CD14-positive monocyte (primary cell): ENCODE results near the gene SLFN13. TPM values are rescaled to one million over a fixed set of nuclear protein-coding genes. Genes with fewer than 3 reads are reported as not detected.

ENCODE experiments used
- DNase-seq, 3 donors: peaks; one replicate each; pipeline ENCODE4 v3.0.0-alpha.2; 2011 to 2022
- H2AFZ ChIP-seq: 2 replicates; pipeline ENCODE4 v1.6.0; 2012; ENCODE audit warnings: mild to moderate bottlenecking, low read depth, low read length, inconsistent platforms; ENCODE audit not compliant: insufficient read depth, poor library complexity, severe bottlenecking
- H3K27ac ChIP-seq, 2 donors: 1 replicate in 1 of 2; 2 replicates in 1 of 2; pipeline ENCODE4 v1.5.1; 2012 to 2013; ENCODE audit warnings: low read length in 2 of 2, control low read depth in 1 of 2, inconsistent platforms in 1 of 2, low read depth in 1 of 2, mild to moderate bottlenecking in 1 of 2
- H3K27me3 ChIP-seq, 2 donors: one replicate each; pipeline versions ENCODE4 v1.6.0 to v1.6.1; 2011 to 2013; ENCODE audit warnings: low read length in 2 of 2; ENCODE audit not compliant: control insufficient read depth in 2 of 2, insufficient read depth in 2 of 2
- H3K36me3 ChIP-seq, 2 donors: replicated peaks in 1 of 2; 1 replicate in 1 of 2; 2 replicates in 1 of 2; pipeline versions ENCODE4 v1.5.1 to v1.6.1; 2012 to 2013; ENCODE audit warnings: low read length in 2 of 2, control low read depth in 1 of 2, inconsistent platforms in 1 of 2, mild to moderate bottlenecking in 1 of 2; ENCODE audit not compliant: insufficient read depth in 2 of 2, control insufficient read depth in 1 of 2
- H3K4me1 ChIP-seq, 2 donors: 1 replicate in 1 of 2; 2 replicates in 1 of 2; pipeline versions ENCODE4 v1.5.1 to v1.6.1; 2012 to 2013; ENCODE audit warnings: low read length in 2 of 2, control low read depth in 1 of 2, inconsistent platforms in 1 of 2, mild to moderate bottlenecking in 1 of 2, moderate library complexity in 1 of 2; ENCODE audit not compliant: insufficient read depth in 2 of 2, control insufficient read depth in 1 of 2
- H3K4me2 ChIP-seq: replicated peaks from 2 replicates; pipeline ENCODE3; 2012; ENCODE audit warnings: low read length, moderate library complexity, mild to moderate bottlenecking; ENCODE audit not compliant: poor library complexity, severe bottlenecking; ENCODE audit errors: extremely low read depth
- H3K4me3 ChIP-seq, 3 experiments: fragments of 200-600 bp in 1 of 3; sonication (generic) in 1 of 3; replicated peaks in 1 of 3; 1 replicate in 2 of 3; 2 replicates in 1 of 3; pipeline ENCODE4 v1.5.1; 2011 to 2013; ENCODE audit warnings: low read length in 3 of 3, mild to moderate bottlenecking in 3 of 3, control low read depth in 2 of 3, low read depth in 2 of 3, inconsistent platforms in 1 of 3, moderate library complexity in 1 of 3
- H3K79me2 ChIP-seq: 2 replicates; pipeline ENCODE4 v1.6.0; 2012; ENCODE audit warnings: mild to moderate bottlenecking, control low read depth, inconsistent platforms, low read length, moderate library complexity; ENCODE audit not compliant: insufficient read depth
- H3K9ac ChIP-seq: 2 replicates; pipeline ENCODE4 v1.6.0; 2017; ENCODE audit warnings: low read length, mild to moderate bottlenecking; ENCODE audit not compliant: insufficient read depth, poor library complexity, severe bottlenecking
- H3K9me3 ChIP-seq, 2 donors: replicated peaks in 1 of 2; 1 replicate in 1 of 2; 2 replicates in 1 of 2; pipeline versions ENCODE4 v1.5.1 to v1.6.1; 2012 to 2013; ENCODE audit warnings: low read length in 2 of 2, control low read depth in 1 of 2; ENCODE audit not compliant: control insufficient read depth in 1 of 2, insufficient read depth in 1 of 2
- H4K20me1 ChIP-seq: 2 replicates; pipeline ENCODE4 v1.6.0; 2012; ENCODE audit warnings: mild to moderate bottlenecking, low read length, control low read depth, moderate library complexity; ENCODE audit not compliant: insufficient read depth
- H3K27ac Mint-ChIP-seq, 7 donors: one replicate each; pipeline ENCODE4 v1.8.0; 2020; ENCODE audit warnings: mild to moderate bottlenecking in 7 of 7, mixed read lengths in 7 of 7, moderate library complexity in 6 of 7, inconsistent platforms in 2 of 7
- H3K27me3 Mint-ChIP-seq, 3 donors: one replicate each; pipeline ENCODE4 v1.8.0; 2021 to 2022; ENCODE audit warnings: low read depth in 3 of 3, mild to moderate bottlenecking in 3 of 3, mixed read lengths in 3 of 3, moderate library complexity in 3 of 3, inconsistent platforms in 1 of 3
- H3K36me3 Mint-ChIP-seq, 2 donors: one replicate each; pipeline ENCODE4 v1.8.0; 2020; ENCODE audit warnings: mixed read lengths in 2 of 2, inconsistent platforms in 1 of 2, mild to moderate bottlenecking in 1 of 2
- H3K4me1 Mint-ChIP-seq: one replicate; pipeline ENCODE4 v1.8.0; 2020; ENCODE audit warnings: mild to moderate bottlenecking, mixed read lengths
- H3K4me3 Mint-ChIP-seq, 2 donors: one replicate each; pipeline ENCODE4 v1.8.0; 2020; ENCODE audit warnings: mild to moderate bottlenecking in 2 of 2, mixed read lengths in 2 of 2, moderate library complexity in 1 of 2
- H3K9me3 Mint-ChIP-seq, 7 donors: one replicate each; pipeline ENCODE4 v1.8.0; 2020 to 2022; ENCODE audit warnings: mixed read lengths in 7 of 7, mild to moderate bottlenecking in 6 of 7, moderate library complexity in 6 of 7, inconsistent platforms in 2 of 7
- CTCF ChIP-seq: fragments of 200-600 bp; IDR thresholded peaks from one replicate; pipeline ENCODE4 v1.8.0; 2022; ENCODE audit warnings: antibody characterized with exemption, mild to moderate bottlenecking
- WGBS: methylation state at CpG from one replicate; pipeline ENCODE4 v1.1.5; 2013; ENCODE audit warnings: missing lambda C conversion rate; ENCODE audit not compliant: insufficient coverage; 5-methylcytosine and 5-hydroxymethylcytosine counted together
- intact Hi-C, 2 donors: fragments of 100-400 bp; cut with micrococcal nuclease; formaldehyde crosslinking; loops; one replicate each; pipeline versions ENCODE4 v1.15.0 to v1.15.1; 2023
- polyA plus RNA-seq, 3 donors: library from polyadenylated mRNA; depleted of rRNA in 1 of 3; unstranded in 2 of 3; stranded (reverse) in 1 of 3; fragments of 300-500 nt in 2 of 3; fragments of >200 nt in 1 of 3; fragmentation: Illumina TruSeq in 2 of 3; gene quantifications; 1 replicate in 2 of 3; 2 replicates in 1 of 3; pipeline ENCODE4 v1.2.3, GENCODE V29; 2012 to 2021

The SLFN13 gene
- polyA plus RNA-seq, 3 donors: 1.8 to 3.0 (median 2.7) TPM

GRCh38 chr17:35414247-35414646 is 34.3 kb downstream of the SLFN13 start:
- H4K20me1 ChIP-seq: peaks cover 59% of the 10 kb centered on the region
- DNase-seq: no peak
- H3K27me3 ChIP-seq: no peaks in the 10 kb centered on the region
- peaks cover 0 to 2% (median 0%) of the 10 kb centered on the region in 3 donors for H3K27me3 Mint-ChIP-seq
- peaks cover 17% of the 10 kb centered on the region for H3K79me2 ChIP-seq
- H3K9me3 Mint-ChIP-seq: peaks cover 0 to 14% (median 7%) of the 10 kb centered on the region in 7 donors
- no peak overlapping the region for H3K4me2 ChIP-seq
- no peak overlapping the region for H3K27ac Mint-ChIP-seq
- no peak for TF ChIP-seq CTCF
- H3K36me3 ChIP-seq: peaks cover 69 to 98% of the 10 kb centered on the region in 2 donors
- no CpG with 5 or more reads among the region's 1 CpG for WGBS
- no peak overlapping the region for H3K9ac ChIP-seq
- H3K27ac ChIP-seq: no peak overlapping the region
- H3K36me3 Mint-ChIP-seq: peaks cover 79 to 83% of the 10 kb centered on the region in 2 donors
- intact Hi-C loops: no loop called here
- no peak overlapping the region for H3K4me3 ChIP-seq
- no peaks in the 10 kb centered on the region for H3K9me3 ChIP-seq
- H3K4me3 Mint-ChIP-seq: no peak overlapping the region
- no peaks in the 10 kb centered on the region for H3K4me1 ChIP-seq
- H2AFZ ChIP-seq: no peak overlapping the region
- H3K4me1 Mint-ChIP-seq: no peaks in the 10 kb centered on the region

GRCh38 chr17:35407531-35407930 is 41.0 kb downstream of the SLFN13 start:
- Histone ChIP-seq H3K4me1 (no peaks in the 10 kb centered on the region), H3K36me3 (peaks cover 43 to 60% of the 10 kb centered on the region in 2 donors), H2AFZ (no peak overlapping the region), H3K79me2 (no peaks in the 10 kb centered on the region), H4K20me1 (peaks cover 11% of the 10 kb centered on the region), H3K27me3 (no peaks in the 10 kb centered on the region), H3K9me3 (peaks cover 0 to 4% of the 10 kb centered on the region in 2 donors), H3K9ac (no peak overlapping the region), H3K4me3 (no peak overlapping the region), H3K4me2 (no peak overlapping the region), H3K27ac (no peak overlapping the region)
- no peak for TF ChIP-seq CTCF
- Mint-ChIP-seq H3K27ac (no peak overlapping the region), H3K9me3 (peaks cover 0 to 8% (median 1%) of the 10 kb centered on the region in 7 donors), H3K4me1 (no peaks in the 10 kb centered on the region), H3K27me3 (no peaks in the 10 kb centered on the region), H3K36me3 (peaks cover 55 to 57% of the 10 kb centered on the region in 2 donors), H3K4me3 (no peak overlapping the region)
- WGBS: 97% methylated on average over 14 of the region's 26 CpGs
- no peak for DNase-seq
- intact Hi-C loops: no loop called here
